HG03457 (cell line): ENCODE results near the gene GNGT1.

Experiments
- ATAC-seq: cut with Tn5 transposase; IDR thresholded peaks from one replicate; pipeline ENCODE4 v1.9.1; 2021; ENCODE audit warnings: moderate number of reproducible peaks; ENCODE audit not compliant: unreplicated experiment

The GNGT1 gene

GRCh38 chr7:93938293-93938692 is 31.9 kb downstream of the GNGT1 start:
- no peak for ATAC-seq

- ATAC-seq = no peak
These were observed 35.6 kb downstream of the GNGT1 start for GRCh38 chr7:93941945-93942344.

GRCh38 chr7:93943816-93944540 is 37.6 kb downstream of the GNGT1 start:
- ATAC-seq = no peak

GRCh38 chr7:93944673-93945072 is 38.3 kb downstream of the GNGT1 start:
- no peak for ATAC-seq

- no peak for ATAC-seq
These were observed 38.7 kb downstream of the GNGT1 start for GRCh38 chr7:93945083-93945482.

GRCh38 chr7:93945756-93946535 is 39.6 kb downstream of the GNGT1 start:
- ATAC-seq = no peak

GRCh38 chr7:93948106-93948505 is 41.7 kb downstream of the GNGT1 start:
- ATAC-seq = no peak

- no peak for ATAC-seq
These were observed 42.5 kb downstream of the GNGT1 start for GRCh38 chr7:93948873-93949272.

GRCh38 chr7:93949423-93949822 is 43.1 kb downstream of the GNGT1 start:
- no peak for ATAC-seq

GRCh38 chr7:93955304-93955703 is 48.9 kb downstream of the GNGT1 start:
- no peak for ATAC-seq

- ATAC-seq = no peak
These were observed 51.4 kb downstream of the GNGT1 start for GRCh38 chr7:93957767-93958166.

GRCh38 chr7:93958216-93958615 is 51.8 kb downstream of the GNGT1 start:
- no peak for ATAC-seq

GRCh38 chr7:93958651-93959050 is 52.3 kb downstream of the GNGT1 start:
- ATAC-seq = no peak
